ENCODE results near the gene SCLY. TPM values are rescaled to one million over a fixed set of nuclear protein-coding genes. Genes with fewer than 3 reads are reported as not detected.
"Not testable (repeated sequence)": the region's sequence is repeated elsewhere in the genome, so short reads cannot be mapped to it uniquely, and the experiment has no call there.

Gene SCLY
- total and polyA plus RNA-seq, 10 donors, result 5.8 to 22.7 (median 14.6) TPM

DNA sequence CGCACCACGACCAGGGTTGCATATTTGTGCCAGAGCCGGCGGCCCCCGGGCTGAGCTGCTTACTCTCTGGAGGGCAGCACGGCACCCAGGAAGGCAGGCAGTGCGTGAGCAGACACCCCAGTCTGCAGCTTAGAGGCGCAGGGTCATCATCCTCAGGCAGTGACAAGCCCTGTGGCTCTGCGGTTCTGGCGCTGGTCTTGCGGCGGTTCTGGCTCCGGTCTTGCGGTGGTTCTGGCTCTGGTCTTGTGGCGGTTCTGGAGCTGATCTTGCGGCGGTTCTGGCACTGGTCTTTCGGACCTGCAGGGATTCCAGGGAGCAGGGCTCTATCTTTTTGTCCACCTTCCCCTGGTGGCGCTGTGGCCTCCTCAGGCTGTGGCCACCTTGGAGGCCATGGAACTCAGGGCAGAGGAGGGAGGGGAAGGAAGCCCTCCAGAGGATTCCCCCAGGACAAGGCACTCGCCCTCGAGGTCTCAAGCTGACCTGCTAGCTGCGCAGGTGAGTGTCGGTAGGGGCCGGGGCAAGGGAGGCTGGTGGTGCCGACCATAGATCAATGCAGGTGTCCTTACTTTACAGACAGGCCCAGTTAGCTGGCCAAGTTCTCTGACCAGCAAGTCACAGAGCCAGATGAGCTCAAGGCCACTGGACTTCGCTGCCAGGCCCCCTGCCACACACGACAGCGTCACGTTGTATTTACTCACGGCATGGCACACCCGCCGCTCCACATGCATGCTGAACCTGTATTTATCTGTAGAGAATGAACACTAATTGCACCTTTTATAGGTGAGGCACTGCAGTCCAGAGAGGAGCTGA is 54.3 kb downstream of the SCLY start:
- DNase-seq, result peak; percentile 72
- intact Hi-C loops (cut with DNase I; ENCODE audit: low total_unique reads), result no loop called here
- Histone ChIP-seq H3K4me1 (peaks cover 0 to 14% (median 0%) of the 10 kb centered on the region in 6 donors), H3K27ac (peak overlapping the region in 1 of 8 donors; percentile 43), H3K36me3 (no peaks in the 10 kb centered on the region), H3K4me3 (no peak overlapping the region), H3K9me3 (peaks cover 7 to 30% (median 25%) of the 10 kb centered on the region in 8 donors), H3K27me3 (replicated peaks in 1 of 7) (peaks cover 0 to 27% (median 0%) of the 10 kb centered on the region in 7 donors)
- WGBS, 5 donors, result 82 to 91% (median 86%) methylated on average over 18 to 32 of the region's 32 CpGs
- TF ChIP-seq POLR2A (IDR thresholded peaks at IDR 0.05), result no peak
- no peak for TF ChIP-seq POLR2AphosphoS5 (IDR thresholded peaks at IDR 0.05)
- TF ChIP-seq CTCF (IDR thresholded peaks at IDR 0.05 in 8 of 11, conservative IDR thresholded peaks at IDR 0.05 in 3 of 11), result no peak

DNA sequence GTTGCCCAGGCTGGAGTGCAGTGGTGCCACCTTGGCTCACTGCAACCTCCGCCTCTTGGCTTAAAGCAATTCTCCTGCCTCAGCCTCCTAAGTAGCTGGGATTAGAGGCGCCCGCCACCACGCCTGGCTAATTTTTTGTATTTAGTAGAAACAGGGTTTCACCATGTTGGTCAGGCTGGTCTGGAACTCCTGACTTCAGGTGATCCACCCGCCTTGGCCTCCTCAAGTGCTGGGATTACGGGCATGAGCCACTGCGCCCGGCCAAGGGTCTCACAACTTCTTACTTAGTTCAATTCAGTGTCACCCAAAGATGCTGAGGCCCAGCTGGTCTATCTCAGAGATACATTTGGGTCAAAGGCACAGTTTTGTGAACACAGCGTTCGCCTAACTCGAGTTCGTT is 54.9 kb downstream of the SCLY start:
- H3K4me3 ChIP-seq; H3K36me3 ChIP-seq; intact Hi-C loops (cut with DNase I; ENCODE audit: low total_unique reads); H3K27ac ChIP-seq: not testable (repeated sequence)
- DNase-seq, result peak; percentile 34
- WGBS, 5 donors, result 86 to 95% (median 93%) methylated on average over 12 of the region's 12 CpGs
- Histone ChIP-seq H3K9me3 (peaks cover 7 to 28% (median 25%) of the 10 kb centered on the region in 8 donors), H3K4me1 (peaks cover 0 to 21% (median 0%) of the 10 kb centered on the region in 6 donors), H3K27me3 (replicated peaks in 1 of 7) (peaks cover 0 to 34% (median 0%) of the 10 kb centered on the region in 7 donors)

DNA sequence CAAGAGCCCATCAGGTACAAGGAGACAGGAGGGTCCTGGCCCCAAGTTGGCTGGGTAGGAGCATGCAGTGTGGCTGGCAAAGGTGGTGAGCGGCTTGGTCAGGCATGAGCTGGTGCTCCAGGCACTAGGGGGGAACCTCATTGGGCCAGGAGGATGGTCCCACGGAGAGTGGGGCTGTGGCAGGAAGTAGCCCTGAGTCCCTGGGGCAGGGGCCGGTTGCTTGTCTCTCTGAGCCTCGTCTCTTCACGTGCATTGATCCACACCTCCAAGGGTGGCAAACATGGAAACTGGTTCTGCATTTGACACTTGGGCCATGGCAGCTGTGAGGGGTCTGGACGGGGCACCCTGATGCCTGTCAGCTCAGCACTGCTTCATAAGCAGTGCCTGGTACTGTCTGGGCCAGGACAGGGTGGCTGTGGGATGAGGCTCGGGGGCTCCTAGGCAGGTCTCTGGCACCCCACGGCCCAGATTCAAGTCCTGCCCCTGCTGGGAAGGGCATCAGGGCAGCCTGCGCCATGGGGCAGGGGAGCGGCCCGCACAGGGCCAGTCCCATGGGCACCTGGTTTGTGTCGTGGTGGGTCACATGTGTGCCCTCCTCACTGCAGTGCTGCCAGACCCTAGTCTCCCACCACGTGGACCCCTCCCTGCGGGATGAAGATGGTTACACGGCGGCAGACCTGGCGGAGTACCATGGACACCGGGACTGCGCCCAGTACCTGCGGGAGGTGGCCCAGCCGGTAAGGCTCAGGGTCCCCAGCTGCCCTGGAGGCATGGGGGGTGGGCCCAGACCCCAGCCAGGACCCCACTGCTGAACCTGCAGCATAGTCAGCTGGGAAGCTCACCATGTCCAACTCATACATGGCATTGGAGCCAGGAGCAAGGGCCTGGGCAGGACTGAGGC is 55.7 kb downstream of the SCLY start:
- WGBS, 5 donors, result 86 to 93% (median 90%) methylated on average over 9 to 21 of the region's 21 CpGs
- H3K4me1 ChIP-seq, result peaks cover 0 to 21% (median 0%) of the 10 kb centered on the region in 6 donors
- H3K27me3 ChIP-seq (replicated peaks in 1 of 7), result peaks cover 0 to 41% (median 0%) of the 10 kb centered on the region in 7 donors
- intact Hi-C loops (cut with DNase I; ENCODE audit: low total_unique reads), result no loop called here
- peaks cover 7 to 22% (median 20%) of the 10 kb centered on the region in 8 donors for H3K9me3 ChIP-seq
- H3K36me3 ChIP-seq, result no peaks in the 10 kb centered on the region
- H3K4me3 ChIP-seq, result no peak overlapping the region
- TF ChIP-seq CTCF (IDR thresholded peaks at IDR 0.05 in 8 of 11, conservative IDR thresholded peaks at IDR 0.05 in 3 of 11) (no peak), POLR2A (IDR thresholded peaks at IDR 0.05) (no peak), POLR2AphosphoS5 (IDR thresholded peaks at IDR 0.05) (no peak)
- H3K27ac ChIP-seq, result no peak overlapping the region
- DNase-seq, result peak; percentile 64

DNA sequence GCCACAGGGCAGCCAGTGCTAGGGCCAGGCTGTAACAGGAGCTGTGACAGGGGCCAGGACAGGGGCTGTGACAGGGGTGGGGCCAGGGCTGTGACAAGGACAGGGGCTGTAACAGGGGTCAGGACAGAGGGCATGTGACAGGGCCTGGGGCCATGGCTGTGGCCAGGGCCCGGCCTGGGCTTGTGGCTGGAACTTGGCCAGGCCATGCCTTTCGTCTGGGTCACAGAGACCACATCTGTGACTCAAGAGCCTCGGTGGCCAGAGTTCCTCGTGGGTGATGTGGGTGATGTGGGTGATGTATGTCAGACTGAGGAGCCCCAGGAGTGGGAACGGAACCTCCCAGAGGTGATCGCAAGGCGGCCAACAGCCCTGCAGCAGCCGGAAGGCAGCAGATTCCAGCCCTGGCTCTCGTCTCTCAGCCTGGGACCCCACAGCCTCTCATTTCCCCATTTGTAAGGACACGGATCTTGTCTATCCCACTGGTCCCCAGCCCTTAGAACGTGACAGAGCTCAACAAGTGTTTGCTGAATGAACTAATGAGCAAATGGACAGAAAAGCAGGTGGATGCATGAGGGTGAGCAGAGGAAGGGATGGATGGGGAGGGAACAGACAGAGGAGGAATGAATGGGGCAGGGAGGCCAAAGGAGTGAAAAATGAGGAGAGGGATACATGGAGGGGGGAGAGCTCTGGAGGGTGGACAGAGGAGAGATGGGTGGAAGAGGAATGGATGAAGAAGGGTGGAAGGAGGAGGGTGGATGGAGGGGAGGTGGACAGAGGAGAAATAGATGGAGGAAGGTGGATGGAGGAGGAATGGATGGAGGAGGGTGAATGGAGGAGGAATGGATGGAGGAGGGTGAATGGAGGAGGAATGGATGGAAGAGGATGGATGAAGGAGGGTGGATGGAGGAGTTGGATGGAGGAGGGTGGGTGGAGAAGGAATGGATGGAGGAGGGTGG is 56.7 kb downstream of the SCLY start:
- peaks cover 0 to 21% (median 0%) of the 10 kb centered on the region in 6 donors for H3K4me1 ChIP-seq
- peaks cover 4 to 13% (median 11%) of the 10 kb centered on the region in 8 donors for H3K9me3 ChIP-seq
- no peak overlapping the region for H3K27ac ChIP-seq
- no peak for TF ChIP-seq CTCF (IDR thresholded peaks at IDR 0.05 in 8 of 11, conservative IDR thresholded peaks at IDR 0.05 in 3 of 11)
- no peak for TF ChIP-seq POLR2AphosphoS5 (IDR thresholded peaks at IDR 0.05)
- TF ChIP-seq POLR2A (IDR thresholded peaks at IDR 0.05), result no peak
- WGBS, 5 donors, result 68 to 77% (median 73%) methylated on average over 10 to 11 of the region's 11 CpGs
- DNase-seq, result peak; percentile 52
- peaks cover 0 to 41% (median 0%) of the 10 kb centered on the region in 7 donors for H3K27me3 ChIP-seq (replicated peaks in 1 of 7)
- intact Hi-C loops (cut with DNase I; ENCODE audit: low total_unique reads), result no loop called here
- no peak overlapping the region for H3K4me3 ChIP-seq
- no peaks in the 10 kb centered on the region for H3K36me3 ChIP-seq

Data from spleen (tissue), 11 donors.